GM12872 (cell line): ENCODE measurements around the gene POMGNT2.

ENCODE experiments used
- CTCF ChIP-seq: IDR thresholded peaks from 3 replicates; pipeline ENCODE4 v1.5.1; 2011; ENCODE audit warnings: low read depth, mild to moderate bottlenecking, low read length, moderate library complexity; ENCODE audit not compliant: insufficient read depth

The POMGNT2 gene

GRCh38 chr3:43062564-43063040, 43.3 kb downstream of the POMGNT2 start:
- TF ChIP-seq CTCF, result no peak

- no peak for TF ChIP-seq CTCF
Measured at GRCh38 chr3:43062040-43062563, 43.8 kb downstream of the POMGNT2 start.

- TF ChIP-seq CTCF, result no peak
Measured at GRCh38 chr3:43061101-43061895, 44.6 kb downstream of the POMGNT2 start.

- no peak for TF ChIP-seq CTCF
Measured at GRCh38 chr3:43059456-43059855, 46.4 kb downstream of the POMGNT2 start.

GRCh38 chr3:43055806-43056770, 49.8 kb downstream of the POMGNT2 start:
- no peak for TF ChIP-seq CTCF

GRCh38 chr3:43055393-43055792, 50.5 kb downstream of the POMGNT2 start:
- no peak for TF ChIP-seq CTCF

- no peak for TF ChIP-seq CTCF
Measured at GRCh38 chr3:43054754-43055153, 51.1 kb downstream of the POMGNT2 start.
